ENCODE results near the gene SF3B3. TPM values are rescaled to one million over a fixed set of nuclear protein-coding genes. Genes with fewer than 3 reads are reported as not detected.

The SF3B3 gene
- total RNA-seq, 1 experiment from 2014 or later: 403 TPM

- H3K4me3 ChIP-seq (replicated peaks in 1 of 2; ENCODE audit: low read depth in 1 of 2, low read length in 2 of 2): no peak overlapping the region
- no peak overlapping the region for H3K4me2 ChIP-seq (ENCODE audit: low read length)
- intact Hi-C loops (cut with micrococcal nuclease): no loop called here
- peaks cover 3 to 4% of the 10 kb centered on the region in 2 experiments for H3K4me1 ChIP-seq (ENCODE audit: control insufficient read depth in 1 of 2, insufficient read depth in 2 of 2, low read length in 2 of 2)
- peaks cover 18 to 29% of the 10 kb centered on the region in 2 experiments; a peak in 3 of 4 replicates for H3K36me3 ChIP-seq (ENCODE audit: control insufficient read depth in 1 of 2, insufficient read depth in 2 of 2, low read length in 2 of 2)
- H3K9me3 ChIP-seq (ENCODE audit: control insufficient read depth in 1 of 2, insufficient read depth in 1 of 2, low read depth in 1 of 2, low read length in 2 of 2): no peaks in the 10 kb centered on the region
- no peak overlapping the region for H3K27ac ChIP-seq (ENCODE audit: low read depth, low read length)
- H3K79me2 ChIP-seq (ENCODE audit: insufficient read depth, low read length): no peaks in the 10 kb centered on the region
- H3K9me2 ChIP-seq (ENCODE audit: insufficient read depth): no peaks in the 10 kb centered on the region
- H3K9ac ChIP-seq (ENCODE audit: low read length): no peak overlapping the region
- no peaks in the 10 kb centered on the region for H4K20me1 ChIP-seq (ENCODE audit: insufficient read depth)
- ATAC-seq: no peak
- TF ChIP-seq, protein P1, sequence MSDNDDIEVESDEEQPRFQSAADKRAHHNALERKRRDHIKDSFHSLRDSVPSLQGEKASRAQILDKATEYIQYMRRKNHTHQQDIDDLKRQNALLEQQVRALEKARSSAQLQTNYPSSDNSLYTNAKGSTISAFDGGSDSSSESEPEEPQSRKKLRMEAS (IDR thresholded peaks at IDR 0.05): no peak
- TF ChIP-seq POLR2AphosphoS5 (IDR thresholded peaks at IDR 0.05; ENCODE audit: low read depth, low read length) (no peak), SIN3A (IDR thresholded peaks at IDR 0.05; ENCODE audit: low read depth) (no peak), TCF7L2 (IDR thresholded peaks at IDR 0.05; ENCODE audit: borderline replicate concordance, extremely low read depth, insufficient read depth, insufficient read length) (no peak), JUND (IDR thresholded peaks at IDR 0.05) (no peak), EZH2 (IDR thresholded peaks at IDR 0.05) (no peak)
- H2AFZ ChIP-seq (ENCODE audit: low read depth, low read length, poor library complexity, severe bottlenecking): no peak overlapping the region
- no TSS peak for BruUV-seq (replicated peaks)
- CTCF ChIA-PET: no interaction called here
- RAD21 ChIA-PET (ENCODE audit: low non-redundant PET in 1 of 2, low total read pairs in 2 of 2, uncharacterized antibody in 2 of 2, unreplicated experiment in 2 of 2): no interaction called here
- POLR2A ChIA-PET: no interaction called here
- H3K27me3 ChIP-seq (ENCODE audit: insufficient read depth, low read length): no peaks in the 10 kb centered on the region
- no peak for DNase-seq (ENCODE audit: low read depth, low spot score)
Observed at GRCh38 chr16:70493802-70494201, 29.8 kb upstream of the SF3B3 start.

- POLR2A ChIA-PET: no interaction called here
- no peaks in the 10 kb centered on the region for H3K27me3 ChIP-seq (ENCODE audit: insufficient read depth, low read length)
- H3K9me3 ChIP-seq (ENCODE audit: control insufficient read depth in 1 of 2, insufficient read depth in 1 of 2, low read depth in 1 of 2, low read length in 2 of 2): no peaks in the 10 kb centered on the region
- H3K36me3 ChIP-seq (ENCODE audit: control insufficient read depth in 1 of 2, insufficient read depth in 2 of 2, low read length in 2 of 2): peaks cover 18 to 29% of the 10 kb centered on the region in 2 experiments; a peak in 3 of 4 replicates
- ATAC-seq (no peak), DNase-seq (ENCODE audit: low read depth, low spot score) (no peak)
- H4K20me1 ChIP-seq (ENCODE audit: insufficient read depth): no peaks in the 10 kb centered on the region
- no peaks in the 10 kb centered on the region for H3K9me2 ChIP-seq (ENCODE audit: insufficient read depth)
- no peaks in the 10 kb centered on the region for H3K79me2 ChIP-seq (ENCODE audit: insufficient read depth, low read length)
- intact Hi-C loops (cut with micrococcal nuclease): no loop called here
- no peak overlapping the region for H3K4me2 ChIP-seq (ENCODE audit: low read length)
- RAD21 ChIA-PET (ENCODE audit: low non-redundant PET in 1 of 2, low total read pairs in 2 of 2, uncharacterized antibody in 2 of 2, unreplicated experiment in 2 of 2): no interaction called here
- CTCF ChIA-PET: no interaction called here
- no peak overlapping the region for H3K9ac ChIP-seq (ENCODE audit: low read length)
- BruUV-seq (replicated peaks): no TSS peak
- no peak overlapping the region for H3K27ac ChIP-seq (ENCODE audit: low read depth, low read length)
- H3K4me3 ChIP-seq (replicated peaks in 1 of 2; ENCODE audit: low read depth in 1 of 2, low read length in 2 of 2): no peak overlapping the region
- no peak overlapping the region for H2AFZ ChIP-seq (ENCODE audit: low read depth, low read length, poor library complexity, severe bottlenecking)
- H3K4me1 ChIP-seq (ENCODE audit: control insufficient read depth in 1 of 2, insufficient read depth in 2 of 2, low read length in 2 of 2): no peaks in the 10 kb centered on the region
- TF ChIP-seq ATF3 (IDR thresholded peaks at IDR 0.05) (no peak), TCF7L2 (IDR thresholded peaks at IDR 0.05; ENCODE audit: borderline replicate concordance, extremely low read depth, insufficient read depth, insufficient read length) (no peak), RAD21 (IDR thresholded peaks at IDR 0.05; ENCODE audit: low read depth) (no peak), CEBPB (IDR thresholded peaks at IDR 0.05; ENCODE audit: low read depth) (no peak), ZFX (IDR thresholded peaks at IDR 0.05) (no peak), FOSL1 (IDR thresholded peaks at IDR 0.05; ENCODE audit: low read depth) (no peak), EGR1 (IDR thresholded peaks at IDR 0.05; ENCODE audit: low read depth) (no peak), JUND (IDR thresholded peaks at IDR 0.05) (no peak), SIN3A (IDR thresholded peaks at IDR 0.05; ENCODE audit: low read depth) (no peak), ELF1 (IDR thresholded peaks at IDR 0.05; ENCODE audit: borderline replicate concordance, low read depth) (no peak), CBX3 (IDR thresholded peaks at IDR 0.05; ENCODE audit: low read depth) (no peak), EZH2 (IDR thresholded peaks at IDR 0.05) (no peak)
- TF ChIP-seq, protein P2, sequence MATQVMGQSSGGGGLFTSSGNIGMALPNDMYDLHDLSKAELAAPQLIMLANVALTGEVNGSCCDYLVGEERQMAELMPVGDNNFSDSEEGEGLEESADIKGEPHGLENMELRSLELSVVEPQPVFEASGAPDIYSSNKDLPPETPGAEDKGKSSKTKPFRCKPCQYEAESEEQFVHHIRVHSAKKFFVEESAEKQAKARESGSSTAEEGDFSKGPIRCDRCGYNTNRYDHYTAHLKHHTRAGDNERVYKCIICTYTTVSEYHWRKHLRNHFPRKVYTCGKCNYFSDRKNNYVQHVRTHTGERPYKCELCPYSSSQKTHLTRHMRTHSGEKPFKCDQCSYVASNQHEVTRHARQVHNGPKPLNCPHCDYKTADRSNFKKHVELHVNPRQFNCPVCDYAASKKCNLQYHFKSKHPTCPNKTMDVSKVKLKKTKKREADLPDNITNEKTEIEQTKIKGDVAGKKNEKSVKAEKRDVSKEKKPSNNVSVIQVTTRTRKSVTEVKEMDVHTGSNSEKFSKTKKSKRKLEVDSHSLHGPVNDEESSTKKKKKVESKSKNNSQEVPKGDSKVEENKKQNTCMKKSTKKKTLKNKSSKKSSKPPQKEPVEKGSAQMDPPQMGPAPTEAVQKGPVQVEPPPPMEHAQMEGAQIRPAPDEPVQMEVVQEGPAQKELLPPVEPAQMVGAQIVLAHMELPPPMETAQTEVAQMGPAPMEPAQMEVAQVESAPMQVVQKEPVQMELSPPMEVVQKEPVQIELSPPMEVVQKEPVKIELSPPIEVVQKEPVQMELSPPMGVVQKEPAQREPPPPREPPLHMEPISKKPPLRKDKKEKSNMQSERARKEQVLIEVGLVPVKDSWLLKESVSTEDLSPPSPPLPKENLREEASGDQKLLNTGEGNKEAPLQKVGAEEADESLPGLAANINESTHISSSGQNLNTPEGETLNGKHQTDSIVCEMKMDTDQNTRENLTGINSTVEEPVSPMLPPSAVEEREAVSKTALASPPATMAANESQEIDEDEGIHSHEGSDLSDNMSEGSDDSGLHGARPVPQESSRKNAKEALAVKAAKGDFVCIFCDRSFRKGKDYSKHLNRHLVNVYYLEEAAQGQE (IDR thresholded peaks at IDR 0.05; ENCODE audit: low read depth): no peak
- TF ChIP-seq, protein P1 (IDR thresholded peaks at IDR 0.05): no peak
Observed at GRCh38 chr16:70494202-70494770, 29.3 kb upstream of the SF3B3 start.
